ENCODE data around the gene PACS2. TPM values are rescaled to one million over a fixed set of nuclear protein-coding genes. Genes with fewer than 3 reads are reported as not detected.

PACS2 gene
- total RNA-seq, 1 donor from 2014 or later, result 64.0 TPM

DNA sequence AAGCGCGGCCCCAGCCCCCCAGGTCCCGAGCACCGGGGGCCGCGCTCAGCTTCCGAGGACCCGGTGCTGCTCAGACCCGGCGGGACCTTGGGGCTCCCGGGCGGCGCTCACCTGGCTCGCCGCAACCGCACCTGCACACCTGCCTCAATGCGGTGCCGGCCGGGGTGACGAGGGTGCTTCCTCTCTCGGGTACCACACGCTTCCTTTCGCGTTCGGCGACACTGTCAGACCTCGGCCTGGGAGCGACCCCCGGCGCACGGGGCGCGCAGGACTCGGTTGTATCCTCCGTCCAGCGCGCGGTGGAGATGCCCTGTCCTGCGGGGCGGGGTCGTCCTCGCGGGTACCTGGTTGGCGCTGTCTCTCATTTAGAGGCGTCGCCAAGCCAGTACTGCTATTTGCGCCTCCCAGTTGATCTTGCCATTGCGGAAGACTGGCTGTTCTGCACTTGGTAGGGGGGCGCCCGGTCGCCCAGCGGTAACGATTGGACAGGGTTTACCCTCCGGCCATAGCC is 718 bp downstream of the PACS2 start:
- peaks cover 48% of the 10 kb centered on the region for H3K4me1 ChIP-seq
- TF ChIP-seq, protein P1, sequence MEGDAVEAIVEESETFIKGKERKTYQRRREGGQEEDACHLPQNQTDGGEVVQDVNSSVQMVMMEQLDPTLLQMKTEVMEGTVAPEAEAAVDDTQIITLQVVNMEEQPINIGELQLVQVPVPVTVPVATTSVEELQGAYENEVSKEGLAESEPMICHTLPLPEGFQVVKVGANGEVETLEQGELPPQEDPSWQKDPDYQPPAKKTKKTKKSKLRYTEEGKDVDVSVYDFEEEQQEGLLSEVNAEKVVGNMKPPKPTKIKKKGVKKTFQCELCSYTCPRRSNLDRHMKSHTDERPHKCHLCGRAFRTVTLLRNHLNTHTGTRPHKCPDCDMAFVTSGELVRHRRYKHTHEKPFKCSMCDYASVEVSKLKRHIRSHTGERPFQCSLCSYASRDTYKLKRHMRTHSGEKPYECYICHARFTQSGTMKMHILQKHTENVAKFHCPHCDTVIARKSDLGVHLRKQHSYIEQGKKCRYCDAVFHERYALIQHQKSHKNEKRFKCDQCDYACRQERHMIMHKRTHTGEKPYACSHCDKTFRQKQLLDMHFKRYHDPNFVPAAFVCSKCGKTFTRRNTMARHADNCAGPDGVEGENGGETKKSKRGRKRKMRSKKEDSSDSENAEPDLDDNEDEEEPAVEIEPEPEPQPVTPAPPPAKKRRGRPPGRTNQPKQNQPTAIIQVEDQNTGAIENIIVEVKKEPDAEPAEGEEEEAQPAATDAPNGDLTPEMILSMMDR (IDR thresholded peaks at IDR 0.05; ENCODE audit: borderline replicate concordance), result no peak
- no peaks in the 10 kb centered on the region for H3K27me3 ChIP-seq (ENCODE audit: low read depth)
- intact Hi-C loops (cut with micrococcal nuclease), result no loop called here
- peak overlapping the region; percentile 83 for H3K4me3 ChIP-seq
- no peak for DNase-seq
- H3K27ac ChIP-seq (replicated peaks), result peak overlapping the region; percentile 91
- no peaks in the 10 kb centered on the region for H3K36me3 ChIP-seq
- no peaks in the 10 kb centered on the region for H3K9me3 ChIP-seq (replicated peaks)

GRCh38 chr14:105315941-105316576 is 1.5 kb downstream of the PACS2 start:
- TF ChIP-seq, protein P1 (IDR thresholded peaks at IDR 0.05; ENCODE audit: borderline replicate concordance), result no peak
- no peaks in the 10 kb centered on the region for H3K27me3 ChIP-seq (ENCODE audit: low read depth)
- H3K4me3 ChIP-seq, result peak overlapping the region; percentile 83
- no peak for DNase-seq
- no peaks in the 10 kb centered on the region for H3K36me3 ChIP-seq
- no peaks in the 10 kb centered on the region for H3K9me3 ChIP-seq (replicated peaks)
- H3K4me1 ChIP-seq, result peaks cover 48% of the 10 kb centered on the region
- H3K27ac ChIP-seq (replicated peaks), result peak overlapping the region; percentile 91
- intact Hi-C loops (cut with micrococcal nuclease), result no loop called here

- no peak for DNase-seq
- H3K36me3 ChIP-seq, result no peaks in the 10 kb centered on the region
- H3K4me1 ChIP-seq, result peaks cover 48% of the 10 kb centered on the region
- no peaks in the 10 kb centered on the region for H3K9me3 ChIP-seq (replicated peaks)
- peak overlapping the region; percentile 83 for H3K4me3 ChIP-seq
- TF ChIP-seq, protein P1 (IDR thresholded peaks at IDR 0.05; ENCODE audit: borderline replicate concordance), result no peak
- peak overlapping the region; percentile 91 for H3K27ac ChIP-seq (replicated peaks)
- intact Hi-C loops (cut with micrococcal nuclease), result no loop called here
- H3K27me3 ChIP-seq (ENCODE audit: low read depth), result no peaks in the 10 kb centered on the region
Observed at GRCh38 chr14:105316577-105316941, 2.0 kb downstream of the PACS2 start.

GRCh38 chr14:105316968-105317510 is 2.5 kb downstream of the PACS2 start:
- no peak for DNase-seq
- Histone ChIP-seq H3K27me3 (ENCODE audit: low read depth) (no peaks in the 10 kb centered on the region), H3K4me1 (peaks cover 48% of the 10 kb centered on the region), H3K36me3 (no peaks in the 10 kb centered on the region), H3K4me3 (peak overlapping the region; percentile 83), H3K9me3 (replicated peaks) (no peaks in the 10 kb centered on the region), H3K27ac (replicated peaks) (peak overlapping the region; percentile 91)
- intact Hi-C loops (cut with micrococcal nuclease), result no loop called here
- TF ChIP-seq, protein P1 (IDR thresholded peaks at IDR 0.05; ENCODE audit: borderline replicate concordance), result no peak

GRCh38 chr14:105317546-105317945 is 3.0 kb downstream of the PACS2 start:
- Histone ChIP-seq H3K27ac (replicated peaks) (peak overlapping the region; percentile 91), H3K9me3 (replicated peaks) (no peaks in the 10 kb centered on the region), H3K27me3 (ENCODE audit: low read depth) (no peaks in the 10 kb centered on the region), H3K4me3 (no peak overlapping the region), H3K36me3 (no peaks in the 10 kb centered on the region), H3K4me1 (peaks cover 49% of the 10 kb centered on the region)
- intact Hi-C loops (cut with micrococcal nuclease), result no loop called here
- DNase-seq, result peak; percentile 40
- TF ChIP-seq, protein P1 (IDR thresholded peaks at IDR 0.05; ENCODE audit: borderline replicate concordance), result peak; percentile 19
